HG03469 (cell line): Measurements from ENCODE around the gene ZNF92.
"Not testable (repeated sequence)": the region's sequence is repeated elsewhere in the genome, so short reads cannot be mapped to it uniquely, and the experiment has no call there.

Experiments used
- ATAC-seq: cut with Tn5 transposase; IDR thresholded peaks from one replicate; pipeline ENCODE4 v1.9.1; 2021; ENCODE audit warnings: mild to moderate bottlenecking, moderate library complexity, moderate number of reproducible peaks; ENCODE audit not compliant: unreplicated experiment

Gene ZNF92

DNA sequence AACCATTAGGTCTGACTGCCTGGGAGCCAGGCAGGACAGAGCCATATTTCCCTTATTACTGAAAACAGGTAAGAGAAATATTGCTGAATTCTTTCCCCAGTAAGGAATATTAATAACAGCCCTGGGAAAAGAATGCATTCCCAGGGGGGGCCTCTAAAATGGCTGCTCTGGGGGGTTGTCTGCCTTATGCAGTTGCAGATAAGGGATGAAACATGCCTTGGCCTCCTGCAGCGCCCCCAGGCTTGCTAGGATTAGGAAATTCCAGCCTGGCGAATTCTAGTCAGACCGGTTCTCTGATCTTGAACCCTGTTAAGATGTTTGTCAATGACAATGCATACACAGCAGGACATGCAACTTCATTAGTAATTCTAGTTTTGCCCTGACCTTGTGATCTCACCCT, 49.6 kb downstream of the ZNF92 start:
- not testable (repeated sequence) for ATAC-seq

DNA sequence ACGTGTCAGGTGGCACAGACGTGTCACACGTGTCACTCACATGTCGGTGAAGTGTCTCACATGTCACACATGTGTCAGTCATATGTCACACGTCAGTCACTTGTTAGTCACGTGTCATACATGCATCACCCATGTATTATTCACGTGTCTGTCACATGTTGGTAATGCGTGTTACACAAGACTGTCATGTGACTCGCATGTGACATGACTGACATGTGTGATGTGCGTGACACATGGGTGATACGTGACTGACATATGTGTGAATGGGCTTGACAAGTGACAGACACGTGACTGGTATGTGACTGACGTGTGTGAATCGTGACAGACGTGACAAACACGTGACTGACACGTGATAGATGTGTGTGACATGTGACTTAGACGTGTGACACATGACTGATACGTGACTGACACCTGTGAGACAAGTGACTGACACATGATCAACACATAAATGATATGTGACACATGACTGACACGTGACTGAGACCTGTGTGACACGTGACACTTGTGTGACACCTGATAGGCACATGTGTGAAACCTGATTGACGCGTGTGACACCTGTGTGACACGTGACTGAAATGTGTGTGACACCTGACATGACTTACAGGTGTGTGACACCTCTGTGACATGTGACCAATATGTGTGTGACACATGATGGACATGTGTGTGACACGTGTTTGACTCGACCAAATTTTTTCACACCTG, 56.1 kb downstream of the ZNF92 start:
- ATAC-seq: no peak

DNA sequence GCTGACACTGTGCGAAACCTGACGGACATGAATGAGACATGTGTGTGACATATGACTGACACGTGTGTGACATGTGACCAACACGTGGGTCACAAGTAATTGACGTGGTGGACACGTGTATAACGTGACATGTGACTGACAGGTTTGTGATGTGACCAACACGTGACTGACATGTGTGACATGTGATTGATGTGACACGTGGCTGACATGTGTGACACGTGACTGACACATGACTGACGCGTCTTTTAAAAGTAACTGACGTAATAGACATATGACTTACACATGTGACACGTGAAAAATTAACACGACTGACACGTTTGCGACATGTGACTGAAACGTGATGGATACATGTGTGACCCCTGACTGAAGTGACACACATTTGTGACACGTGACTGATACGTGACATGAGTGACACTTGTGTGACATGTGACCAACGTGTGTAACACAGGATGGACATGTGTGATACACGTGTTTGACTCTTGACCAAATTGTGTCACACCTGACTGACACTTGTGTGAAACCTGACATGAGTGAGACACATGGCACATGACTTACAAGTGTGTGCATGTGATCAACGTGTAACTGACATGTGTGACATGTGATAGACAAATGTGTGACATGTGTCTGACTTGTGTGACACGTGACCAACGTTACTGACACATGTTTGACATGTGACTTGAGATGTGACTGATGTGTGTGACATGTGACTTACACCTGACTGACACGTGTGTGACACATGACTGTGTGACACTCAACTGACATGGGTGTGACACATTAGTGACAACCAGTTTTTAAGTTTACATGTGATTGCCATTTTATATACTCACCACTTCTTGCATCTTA, 56.9 kb downstream of the ZNF92 start:
- no peak for ATAC-seq

DNA sequence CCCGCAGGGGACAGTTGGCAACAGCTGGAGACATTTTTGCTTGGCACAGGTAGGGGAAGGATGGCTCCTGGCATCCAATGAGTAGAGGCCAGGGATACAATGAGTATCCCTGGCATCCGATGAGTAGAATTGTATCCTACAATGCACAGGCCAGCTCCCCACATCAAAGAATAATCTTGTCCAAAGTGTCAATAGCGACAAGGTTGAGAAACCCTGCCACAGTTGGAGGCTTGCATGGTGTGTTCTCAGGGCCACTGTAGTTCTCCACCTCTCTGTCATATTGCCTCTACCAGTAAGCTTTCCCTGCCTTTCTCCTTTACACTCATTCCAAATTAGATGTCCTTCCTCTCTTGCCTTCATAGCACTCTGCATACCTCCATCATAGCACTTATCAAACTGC, 60.7 kb downstream of the ZNF92 start:
- ATAC-seq: no peak

DNA sequence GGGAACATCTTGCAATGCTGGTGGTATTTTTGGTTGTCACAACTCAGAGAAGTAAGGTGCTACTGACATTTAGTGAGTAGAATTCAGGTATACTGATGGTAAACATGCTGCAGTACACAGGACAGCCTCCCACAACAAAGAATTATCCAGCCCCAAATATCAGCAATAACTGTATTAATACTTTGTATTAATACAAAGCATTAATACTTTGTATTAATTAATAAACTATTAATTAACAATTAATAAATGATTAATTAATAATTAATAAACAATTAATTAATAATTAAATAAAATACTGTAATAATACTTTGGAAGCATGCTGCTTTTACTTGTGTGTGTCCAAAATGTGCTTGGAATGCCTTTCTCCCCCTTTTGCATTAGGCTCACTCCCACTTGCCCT, 62.5 kb downstream of the ZNF92 start:
- no peak for ATAC-seq

DNA sequence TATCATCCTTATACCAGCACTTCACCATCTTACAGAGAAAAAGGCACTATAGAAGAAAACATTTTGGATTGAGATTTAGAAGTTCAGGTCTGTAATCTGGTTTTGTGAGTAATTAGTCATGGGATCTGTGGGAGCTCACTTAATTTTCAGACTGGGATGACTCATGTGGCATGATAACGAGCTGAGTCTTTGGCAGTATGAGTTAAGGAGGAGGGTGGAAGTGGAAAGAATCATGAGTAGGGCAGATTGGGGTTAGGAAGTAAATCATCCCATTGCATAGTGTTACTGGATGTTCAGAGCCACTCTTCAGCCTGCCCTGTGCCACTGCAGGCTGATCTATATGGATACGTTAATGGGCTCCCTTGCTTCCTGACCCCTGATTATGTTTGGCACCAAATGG, 64.9 kb downstream of the ZNF92 start:
- no peak for ATAC-seq

DNA sequence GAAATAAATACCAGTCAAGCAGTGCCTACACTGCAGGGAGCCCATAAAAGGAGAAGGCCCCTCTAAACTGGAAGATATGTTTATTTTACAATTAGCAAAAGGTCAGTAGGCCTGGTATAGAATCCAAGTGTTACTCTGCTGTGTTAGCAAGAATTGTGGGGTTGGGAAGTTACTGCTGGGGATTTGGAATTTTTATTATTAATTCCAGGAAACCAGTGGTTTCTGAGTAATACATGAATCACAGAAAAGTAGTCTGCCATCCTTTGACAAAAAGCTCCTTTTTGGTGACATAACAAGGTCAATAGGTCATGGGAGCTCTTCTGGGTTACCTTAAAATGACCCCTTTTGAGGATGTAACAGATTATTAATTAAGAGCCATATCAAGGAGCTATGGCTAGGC, 67.4 kb downstream of the ZNF92 start:
- no peak for ATAC-seq

DNA sequence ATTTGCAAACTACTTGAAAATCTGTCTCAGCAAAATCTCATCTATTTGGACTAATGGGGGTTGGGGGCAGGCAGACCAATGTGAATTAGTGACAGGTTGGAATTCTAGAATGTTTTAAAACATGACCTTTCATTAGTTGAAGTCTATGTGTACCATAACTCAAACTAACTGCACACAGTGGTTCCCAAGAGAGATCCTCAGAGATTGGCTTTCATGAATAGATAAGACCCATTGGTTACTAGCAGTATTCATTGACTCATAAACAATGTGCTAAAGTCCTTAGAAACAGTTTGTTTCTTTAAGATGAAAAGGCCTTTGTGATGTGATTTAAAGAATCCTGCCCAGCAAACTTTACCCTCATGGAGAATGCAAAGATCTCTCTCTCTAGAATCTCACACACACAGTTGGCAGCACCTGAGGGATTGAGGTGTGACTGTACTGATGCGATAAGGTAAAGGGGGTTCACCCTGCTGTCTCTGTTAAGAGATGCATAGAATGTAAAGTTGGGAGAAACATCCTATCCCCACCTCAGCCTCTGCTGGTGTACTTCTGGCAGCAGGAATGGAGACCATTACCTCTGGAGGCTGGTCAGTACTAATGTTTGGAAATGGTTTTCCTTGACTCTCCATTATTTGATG, 70.7 kb downstream of the ZNF92 start:
- no peak for ATAC-seq

DNA sequence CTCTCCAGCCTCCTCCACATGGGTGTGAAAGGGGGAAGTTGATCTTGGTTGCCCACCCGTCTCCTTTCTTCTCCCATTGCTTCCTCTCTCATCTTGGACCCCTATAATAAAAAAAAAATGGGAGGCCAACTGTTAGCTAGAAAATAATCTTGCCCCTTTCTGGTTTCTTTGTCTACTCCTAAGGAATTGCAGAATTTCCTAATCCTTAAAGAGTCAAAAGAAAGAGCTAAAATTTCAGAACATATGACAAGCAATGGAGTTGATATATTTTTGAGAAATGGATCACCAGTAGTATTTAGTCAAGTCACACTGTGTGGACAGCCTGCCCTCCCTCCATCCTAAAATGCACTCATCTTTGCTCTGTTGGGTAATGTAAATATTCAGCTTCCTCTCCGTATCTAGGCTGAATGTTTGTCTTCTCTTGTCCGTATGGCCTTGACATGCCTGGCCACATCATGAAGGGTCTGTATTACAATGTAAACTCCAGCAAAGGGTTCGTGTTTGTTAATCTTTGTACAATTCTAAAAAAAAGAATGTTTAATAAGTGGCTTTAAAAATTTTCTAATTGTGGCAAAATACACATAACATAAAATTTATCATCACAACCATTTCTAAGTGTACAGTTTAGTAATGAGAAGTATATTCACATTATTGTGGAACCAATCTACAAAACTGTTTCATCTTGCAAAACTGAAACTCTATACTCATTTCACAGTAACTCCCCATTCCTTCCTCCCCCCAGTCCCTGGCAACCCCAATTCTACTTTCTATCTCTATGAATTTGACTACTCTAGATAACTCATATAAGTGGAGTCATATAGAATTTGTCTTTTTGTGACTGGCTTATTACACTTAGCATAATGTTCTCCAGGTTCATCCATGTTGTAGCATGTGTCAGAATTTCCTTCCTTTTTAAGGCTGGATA, 71.5 kb downstream of the ZNF92 start:
- no peak for ATAC-seq

DNA sequence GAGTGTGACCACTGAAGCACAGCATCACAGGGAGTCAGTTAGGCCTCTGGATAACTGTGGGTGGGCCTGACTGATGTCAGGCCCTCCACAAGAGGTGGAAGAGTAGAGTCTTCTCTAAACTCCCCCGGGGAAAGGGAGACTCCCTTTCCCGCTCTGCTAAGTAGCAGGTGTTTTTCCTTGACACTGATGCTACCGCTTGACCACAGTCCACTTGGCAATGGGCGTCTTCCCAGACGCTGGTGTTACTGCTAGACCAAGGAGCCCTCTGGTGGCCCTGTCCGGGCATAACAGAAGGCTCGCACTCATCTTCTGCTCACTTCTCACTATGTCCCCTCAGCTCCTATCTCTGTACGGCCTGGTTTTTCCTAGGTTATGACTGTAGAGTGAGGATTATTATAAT, 73.4 kb downstream of the ZNF92 start:
- not testable (repeated sequence) for ATAC-seq

DNA sequence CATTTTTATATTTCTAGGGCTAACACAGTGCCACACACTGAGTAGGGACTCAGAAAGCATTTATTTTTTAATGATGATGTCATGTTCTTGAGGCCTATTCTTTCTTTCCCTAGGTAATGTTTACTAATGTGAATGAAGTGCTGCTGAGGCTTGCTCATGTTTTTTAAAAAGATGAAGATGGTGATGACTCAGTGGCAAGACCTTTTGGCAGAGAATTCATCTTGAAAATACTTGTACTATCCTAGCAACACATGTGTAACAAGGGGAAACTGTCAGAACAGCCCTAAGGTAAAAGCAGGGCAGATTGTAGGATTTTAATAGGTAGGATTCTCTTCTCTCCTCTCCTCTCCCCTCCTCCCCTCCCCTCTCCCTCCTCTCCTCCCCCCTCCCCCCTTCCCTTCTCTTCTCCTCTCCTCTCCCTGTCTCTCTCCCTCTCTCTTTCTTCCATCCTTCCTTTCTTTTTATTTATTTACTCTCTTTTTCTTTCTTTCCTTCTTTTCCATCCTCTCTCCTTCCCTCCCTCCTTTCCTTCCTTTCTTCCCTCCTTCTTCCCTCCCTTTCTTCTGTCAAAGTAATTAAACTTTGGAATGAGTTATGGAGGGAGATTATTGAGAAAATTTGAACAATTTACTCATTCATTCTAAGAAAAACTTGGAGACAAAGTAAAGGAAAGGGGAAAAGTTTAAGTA, 75.3 kb downstream of the ZNF92 start:
- no peak for ATAC-seq

DNA sequence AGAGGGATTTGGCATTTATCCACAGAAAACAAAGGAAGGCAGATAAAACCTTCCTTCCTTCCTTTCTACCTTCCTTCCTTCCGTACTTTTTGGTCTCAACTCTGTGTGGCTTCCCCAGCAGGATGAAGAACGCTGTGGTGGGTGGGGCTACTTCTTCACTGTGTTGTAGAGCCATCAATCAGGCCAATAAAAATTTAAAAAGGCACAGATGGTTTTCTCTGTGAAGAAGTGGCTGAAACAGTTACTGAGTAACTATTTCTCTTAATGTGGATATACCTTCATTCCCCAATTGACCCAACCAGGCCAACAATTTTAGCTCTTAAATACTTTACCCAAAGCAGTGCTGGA, 75.8 kb downstream of the ZNF92 start:
- ATAC-seq: no peak
